Gastroesophageal sphincter (tissue), 4 donors: ENCODE data around the gene LYRM7. TPM values are rescaled to one million over a fixed set of nuclear protein-coding genes. Genes with fewer than 3 reads are reported as not detected.

Source experiments
- ATAC-seq: fragments of 150-250 bp; one replicate; pipeline ENCODE4 v1.9.1; 2016; ENCODE audit warnings: mild to moderate bottlenecking, moderate library complexity
- H3K27ac ChIP-seq, 4 donors: fragments of 200-600 bp; sonication (generic) in 3 of 4; 1 replicate in 3 of 4; 2 replicates in 1 of 4; pipeline ENCODE4 v1.5.1; 2016 to 2019
- H3K27me3 ChIP-seq: fragments of 200-600 bp; sonication (generic); one replicate; pipeline ENCODE4 v1.5.1; 2019
- H3K36me3 ChIP-seq, 2 donors: fragments of 200-600 bp; sonication (generic); one replicate each; pipeline ENCODE4 v1.5.1; 2019; ENCODE audit warnings: control low read depth in 1 of 2
- H3K4me1 ChIP-seq, 3 donors: fragments of 200-600 bp; sonication (generic); 1 replicate in 2 of 3; 2 replicates in 1 of 3; pipeline ENCODE4 v1.5.1; 2016 to 2019; ENCODE audit warnings: control low read depth in 2 of 3
- H3K4me3 ChIP-seq, 2 donors: fragments of 200-600 bp; sonication (generic); one replicate each; pipeline ENCODE4 v1.5.1; 2019; ENCODE audit warnings: mild to moderate bottlenecking in 1 of 2, moderate library complexity in 1 of 2
- H3K9me3 ChIP-seq, 3 donors: fragments of 200-600 bp; sonication (generic); one replicate each; pipeline ENCODE4 v1.5.1; 2017 to 2019; ENCODE audit warnings: control low read depth in 2 of 3
- EP300 ChIP-seq: sonication (generic); formaldehyde crosslinking; IDR thresholded peaks from one replicate; pipeline ENCODE4 v1.6.1; 2017; ENCODE audit warnings: antibody characterized with exemption, mild to moderate bottlenecking
- POLR2A ChIP-seq, 2 donors: fragments of 450-650 bp; IDR thresholded peaks; one replicate each; pipeline ENCODE4 v1.6.1; 2017; ENCODE audit warnings: antibody characterized with exemption in 2 of 2, mild to moderate bottlenecking in 2 of 2, moderate library complexity in 1 of 2
- POLR2AphosphoS5 ChIP-seq: sonication (generic); formaldehyde crosslinking; IDR thresholded peaks from one replicate; pipeline ENCODE4 v1.6.1; 2017; ENCODE audit warnings: antibody characterized with exemption
- WGBS, 2 donors: methylation state at CpG; one replicate each; pipeline ENCODE4 v1.1.5; 2018; ENCODE audit warnings: low coverage in 1 of 2; 5-methylcytosine and 5-hydroxymethylcytosine counted together
- total RNA-seq, 4 donors: library from RNA; depleted of rRNA; stranded (reverse); fragments of >200 nt; gene quantifications; one replicate each; pipeline ENCODE4 v1.1.0, GENCODE V29; 2016
- TF ChIP-seq, protein P1 (sequence below), 4 experiments: fragments of 200-600 bp in 2 of 4; fragments of 450-650 bp in 2 of 4; sonication (generic) in 1 of 4; IDR thresholded peaks; one replicate each; pipeline ENCODE4 v1.5.1; 2017 to 2019; ENCODE audit warnings: antibody characterized with exemption in 4 of 4, mild to moderate bottlenecking in 2 of 4, moderate library complexity in 2 of 4

Gene LYRM7
- total RNA-seq, 4 donors from 2014 or later = 5.5 to 36.7 (median 13.2) TPM

DNA sequence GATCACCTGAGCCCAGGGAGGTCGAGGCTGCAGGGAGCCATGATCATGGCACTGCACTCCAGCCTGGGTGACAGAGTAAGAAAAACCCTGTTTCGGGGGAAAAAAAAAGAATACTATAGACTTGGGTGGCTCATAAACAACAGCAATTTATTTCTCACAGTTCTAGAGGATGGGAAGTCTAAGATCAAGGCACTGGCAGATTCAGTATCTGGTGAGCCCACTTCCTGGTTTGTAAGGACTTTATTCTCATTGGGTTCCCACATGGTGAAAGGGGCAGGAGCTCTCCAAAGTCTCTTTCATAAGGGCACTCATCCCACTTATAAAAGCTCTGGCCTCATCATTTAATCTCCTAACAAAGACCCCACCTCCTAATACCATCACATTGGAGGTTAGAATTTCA lies 14.4 kb upstream of the LYRM7 start:
- no peak for TF ChIP-seq POLR2A (IDR thresholded peaks at IDR 0.05)
- ATAC-seq = no peak
- WGBS, 2 donors = 94 to 100% methylated on average over 2 of the region's 2 CpGs

DNA sequence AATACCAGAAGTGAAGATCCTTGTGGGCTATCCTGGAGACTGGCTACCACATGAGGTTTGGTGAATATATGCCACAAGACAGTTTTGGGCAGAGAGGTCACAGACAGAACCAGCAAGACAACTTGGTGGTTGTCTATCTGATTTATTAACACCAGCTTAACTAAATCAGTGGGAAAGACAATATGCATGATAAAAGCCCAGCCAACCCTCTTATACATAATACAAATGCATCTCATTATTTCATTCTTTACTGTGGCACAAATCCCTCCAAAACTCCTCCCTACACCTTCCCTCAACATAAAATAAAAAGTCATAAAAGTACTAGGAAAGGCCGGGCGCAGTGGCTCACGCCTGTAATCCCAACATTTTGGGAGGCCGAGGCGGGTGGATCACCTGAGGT lies 13.8 kb upstream of the LYRM7 start:
- TF ChIP-seq EP300 = no peak
- no peak for TF ChIP-seq POLR2A (IDR thresholded peaks at IDR 0.05)
- TF ChIP-seq POLR2AphosphoS5 = no peak
- TF ChIP-seq, protein P1, sequence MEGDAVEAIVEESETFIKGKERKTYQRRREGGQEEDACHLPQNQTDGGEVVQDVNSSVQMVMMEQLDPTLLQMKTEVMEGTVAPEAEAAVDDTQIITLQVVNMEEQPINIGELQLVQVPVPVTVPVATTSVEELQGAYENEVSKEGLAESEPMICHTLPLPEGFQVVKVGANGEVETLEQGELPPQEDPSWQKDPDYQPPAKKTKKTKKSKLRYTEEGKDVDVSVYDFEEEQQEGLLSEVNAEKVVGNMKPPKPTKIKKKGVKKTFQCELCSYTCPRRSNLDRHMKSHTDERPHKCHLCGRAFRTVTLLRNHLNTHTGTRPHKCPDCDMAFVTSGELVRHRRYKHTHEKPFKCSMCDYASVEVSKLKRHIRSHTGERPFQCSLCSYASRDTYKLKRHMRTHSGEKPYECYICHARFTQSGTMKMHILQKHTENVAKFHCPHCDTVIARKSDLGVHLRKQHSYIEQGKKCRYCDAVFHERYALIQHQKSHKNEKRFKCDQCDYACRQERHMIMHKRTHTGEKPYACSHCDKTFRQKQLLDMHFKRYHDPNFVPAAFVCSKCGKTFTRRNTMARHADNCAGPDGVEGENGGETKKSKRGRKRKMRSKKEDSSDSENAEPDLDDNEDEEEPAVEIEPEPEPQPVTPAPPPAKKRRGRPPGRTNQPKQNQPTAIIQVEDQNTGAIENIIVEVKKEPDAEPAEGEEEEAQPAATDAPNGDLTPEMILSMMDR (IDR thresholded peaks at IDR 0.05) = no peak
- Histone ChIP-seq H3K4me3 (no peak overlapping the region), H3K36me3 (peaks cover 0 to 62% of the 10 kb centered on the region in 2 donors), H3K4me1 (peaks cover 0 to 9% (median 0%) of the 10 kb centered on the region in 3 donors), H3K27ac (no peak overlapping the region), H3K9me3 (no peaks in the 10 kb centered on the region), H3K27me3 (no peaks in the 10 kb centered on the region)
- no CpG with 5 or more reads among the region's 5 CpGs for WGBS, 2 donors
- no peak for ATAC-seq

More for the DNA sequence above, 14.4 kb upstream of the LYRM7 start:
- Histone ChIP-seq H3K4me1 (peaks cover 0 to 5% (median 0%) of the 10 kb centered on the region in 3 donors), H3K9me3 (no peaks in the 10 kb centered on the region), H3K4me3 (no peak overlapping the region), H3K36me3 (peaks cover 0 to 56% of the 10 kb centered on the region in 2 donors), H3K27me3 (no peaks in the 10 kb centered on the region), H3K27ac (no peak overlapping the region)

DNA sequence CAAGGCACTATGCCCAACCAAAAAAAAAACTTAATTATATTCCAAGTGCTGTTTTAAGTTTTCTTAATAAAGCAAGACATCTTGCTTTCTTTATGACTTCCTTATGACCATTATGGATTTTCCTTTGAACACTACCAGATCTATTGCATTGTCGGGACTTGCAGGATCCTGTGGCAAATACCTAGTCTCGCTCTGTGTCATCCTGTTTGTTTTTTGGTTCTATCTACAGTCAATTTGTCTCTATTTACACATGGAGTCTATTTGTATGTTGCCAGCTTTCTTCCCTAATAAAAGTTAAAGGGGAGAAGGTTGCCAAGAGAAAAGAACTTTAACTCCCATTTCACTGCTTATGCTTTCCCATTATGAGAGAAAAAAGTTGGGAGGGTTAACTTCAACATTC lies 10.6 kb upstream of the LYRM7 start:
- Histone ChIP-seq H3K36me3 (peaks cover 0 to 73% of the 10 kb centered on the region in 2 donors), H3K9me3 (no peaks in the 10 kb centered on the region), H3K27ac (no peak overlapping the region), H3K27me3 (no peaks in the 10 kb centered on the region), H3K4me3 (no peak overlapping the region), H3K4me1 (peaks cover 6 to 32% (median 8%) of the 10 kb centered on the region in 3 donors)
- WGBS, 2 donors = 70 to 71% methylated on average over 2 of the region's 2 CpGs
- TF ChIP-seq, protein P1 (IDR thresholded peaks at IDR 0.05) = no peak
- no peak for TF ChIP-seq POLR2A (IDR thresholded peaks at IDR 0.05)
- no peak for TF ChIP-seq POLR2AphosphoS5
- no peak for TF ChIP-seq EP300
- ATAC-seq = no peak

DNA sequence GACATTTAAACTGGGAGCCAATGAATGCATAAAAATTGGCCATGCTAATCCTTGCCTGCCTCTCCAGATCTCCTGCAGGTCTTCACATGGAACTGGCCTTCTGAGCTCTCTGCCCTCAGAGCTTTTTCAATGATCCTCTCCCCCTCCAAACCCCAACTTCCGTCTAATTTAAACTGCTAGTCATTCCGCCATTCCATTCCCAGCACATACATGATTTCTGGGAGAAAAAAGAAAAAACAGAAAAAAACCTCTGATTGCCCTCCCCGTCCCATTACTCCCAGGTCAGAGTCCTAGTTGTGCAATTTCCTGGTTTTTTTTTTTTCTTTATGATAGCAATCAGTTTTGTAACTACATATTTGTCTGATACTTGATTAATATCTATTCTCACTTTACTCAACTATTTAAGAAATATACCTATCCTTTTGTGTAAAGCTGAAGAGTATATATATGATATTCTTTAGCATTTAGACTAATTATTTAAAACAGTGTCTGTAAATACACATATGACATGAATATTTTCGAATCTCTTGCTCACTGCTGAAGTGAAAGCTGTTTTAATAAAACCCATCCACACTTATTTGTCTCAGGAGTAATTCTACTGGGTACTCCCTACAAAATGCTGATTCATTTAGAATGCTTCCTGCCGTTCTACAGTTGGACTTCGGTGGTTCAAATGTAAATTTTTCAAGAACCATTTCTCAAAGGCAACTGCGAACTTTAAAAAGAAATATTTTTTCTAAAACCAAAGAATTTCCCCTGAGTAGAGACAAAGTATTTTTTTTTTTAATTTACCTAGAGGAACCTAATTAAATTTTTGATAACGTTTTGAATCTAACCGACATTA lies 7.2 kb upstream of the LYRM7 start:
- 25 to 29% methylated on average over 9 of the region's 9 CpGs for WGBS, 2 donors
- no peak for TF ChIP-seq POLR2A (IDR thresholded peaks at IDR 0.05)
- TF ChIP-seq, protein P1 (IDR thresholded peaks at IDR 0.05) = no peak
- no peak for TF ChIP-seq EP300
- TF ChIP-seq POLR2AphosphoS5 = no peak

DNA sequence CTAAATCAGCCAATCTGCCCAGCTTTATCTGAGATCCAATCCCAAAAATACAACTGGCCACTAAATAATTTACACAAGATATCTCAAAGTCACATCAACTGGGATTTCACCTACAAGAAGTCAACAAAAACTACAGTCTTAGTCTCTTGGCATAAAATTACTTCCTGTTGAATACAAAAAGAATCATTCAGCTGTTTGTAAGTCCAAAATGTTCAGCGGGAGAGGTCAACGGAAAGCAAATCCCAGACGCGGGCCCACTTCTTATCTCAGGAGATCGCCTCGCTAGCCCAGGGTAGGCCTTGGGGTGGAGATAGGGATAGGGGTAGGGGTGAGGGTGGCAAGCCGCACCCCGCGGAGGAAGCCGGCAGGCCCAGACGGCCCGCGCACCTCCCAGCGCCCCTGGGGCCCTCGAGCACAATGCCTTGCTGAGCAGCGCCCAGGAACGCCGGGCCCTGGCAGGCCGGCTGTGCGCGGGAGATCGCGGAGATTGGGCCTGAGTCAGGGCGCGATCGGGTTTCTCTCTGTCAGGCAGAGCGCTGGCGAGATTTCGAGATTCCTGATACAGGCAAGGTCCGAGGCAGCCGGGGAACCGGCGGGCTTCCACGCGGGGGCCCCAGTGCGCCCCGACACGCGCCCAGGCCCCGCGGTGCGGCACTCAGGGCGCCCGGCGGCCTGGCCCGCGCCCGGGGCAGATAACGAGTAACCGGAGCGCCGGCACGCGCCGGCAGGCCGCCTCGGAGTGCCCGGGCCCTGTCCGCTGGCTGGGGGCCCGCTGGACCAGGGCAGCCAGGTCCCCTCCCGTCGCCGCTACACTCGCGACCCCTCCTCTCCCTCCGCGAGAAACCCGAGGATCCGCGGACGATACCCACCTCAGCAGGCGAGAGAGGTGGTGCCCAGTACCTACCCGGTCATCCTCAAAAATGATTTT lies 6.3 kb upstream of the LYRM7 start:
- peak overlapping the region; percentile 62 to 90 for H3K4me3 ChIP-seq
- peaks cover 0 to 36% of the 10 kb centered on the region in 2 donors for H3K36me3 ChIP-seq
- WGBS, 2 donors = 0% methylated on average over 2 to 6 of the region's 73 CpGs
- H3K27me3 ChIP-seq = no peaks in the 10 kb centered on the region
- peaks cover 6 to 38% (median 8%) of the 10 kb centered on the region in 3 donors for H3K4me1 ChIP-seq
- peak; percentile 81 for ATAC-seq
- TF ChIP-seq POLR2AphosphoS5 = no peak
- TF ChIP-seq, protein P1 (IDR thresholded peaks at IDR 0.05) = peak in 2 of 4 experiments; percentile 1 to 6
- no peaks in the 10 kb centered on the region for H3K9me3 ChIP-seq
- peak overlapping the region; percentile 57 to 97 (median 96) for H3K27ac ChIP-seq

More for the DNA sequence above, 7.2 kb upstream of the LYRM7 start:
- H3K27me3 ChIP-seq = no peaks in the 10 kb centered on the region
- no peaks in the 10 kb centered on the region for H3K9me3 ChIP-seq
- H3K4me3 ChIP-seq = peak overlapping the region; percentile 62 to 90
- H3K27ac ChIP-seq = peak overlapping the region; percentile 57 to 97 (median 96)
- ATAC-seq = no peak
- peaks cover 6 to 38% (median 8%) of the 10 kb centered on the region in 3 donors for H3K4me1 ChIP-seq
- peaks cover 0 to 45% of the 10 kb centered on the region in 2 donors for H3K36me3 ChIP-seq
